NCI-H146 treated with DMSO at 0.1 percent for 48 hours (cell line): ENCODE data around the gene DGUOK.
"Not testable (repeated sequence)": the region's sequence is repeated elsewhere in the genome, so short reads cannot be mapped to it uniquely, and the experiment has no call there.

ENCODE experiments used
- DNase-seq: peaks from one replicate; lab custom pipeline; 2025; ENCODE audit not compliant: unreplicated experiment; lab: John Stamatoyannopoulos, UW

The DGUOK gene

DNA sequence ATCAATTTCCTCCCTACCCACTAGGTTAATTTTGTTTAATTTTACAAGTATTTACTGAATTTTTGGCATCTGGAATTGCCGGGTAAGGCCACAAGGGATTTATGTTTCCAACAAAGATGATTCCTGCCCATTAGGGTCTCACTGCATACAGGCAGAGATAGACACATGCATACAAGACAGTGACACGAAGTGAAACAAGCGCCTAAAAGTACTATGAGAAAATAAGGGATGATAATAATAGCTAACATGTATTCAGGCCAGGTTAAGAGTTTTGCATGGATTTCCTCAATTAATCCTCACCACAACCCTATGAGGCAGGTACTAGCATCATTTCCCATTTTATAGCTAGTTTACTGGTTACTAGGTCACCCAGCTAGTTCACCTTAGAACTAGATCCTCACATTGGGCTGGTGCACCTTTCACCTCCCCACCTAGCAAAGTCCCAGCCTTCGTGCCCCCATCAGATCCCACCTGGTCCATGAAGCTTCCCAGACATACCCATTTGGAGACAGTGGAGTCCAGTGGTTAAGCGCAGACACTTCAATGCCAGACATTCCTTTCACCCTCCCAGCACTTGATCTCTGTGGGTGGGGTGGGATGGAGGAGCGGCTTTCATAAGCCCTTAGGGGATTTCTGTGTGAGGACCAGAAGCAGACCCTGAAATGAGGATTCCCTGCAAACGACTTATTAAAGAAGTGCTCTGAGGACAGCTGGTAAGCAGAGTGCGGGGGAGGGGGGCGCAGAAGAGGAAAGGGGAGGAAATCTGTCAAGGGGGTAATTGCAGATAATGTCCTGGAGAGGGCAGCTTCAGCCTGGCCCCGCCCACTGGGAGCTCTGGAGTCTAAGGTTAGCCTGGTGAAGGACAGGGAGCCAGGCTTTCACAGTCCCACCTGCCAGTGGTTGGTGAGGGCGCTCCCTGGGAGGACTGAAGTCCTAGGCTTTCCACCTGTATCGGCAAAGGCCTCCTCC, 5.8 kb upstream of the DGUOK start:
- peak; percentile 32 for DNase-seq

DNA sequence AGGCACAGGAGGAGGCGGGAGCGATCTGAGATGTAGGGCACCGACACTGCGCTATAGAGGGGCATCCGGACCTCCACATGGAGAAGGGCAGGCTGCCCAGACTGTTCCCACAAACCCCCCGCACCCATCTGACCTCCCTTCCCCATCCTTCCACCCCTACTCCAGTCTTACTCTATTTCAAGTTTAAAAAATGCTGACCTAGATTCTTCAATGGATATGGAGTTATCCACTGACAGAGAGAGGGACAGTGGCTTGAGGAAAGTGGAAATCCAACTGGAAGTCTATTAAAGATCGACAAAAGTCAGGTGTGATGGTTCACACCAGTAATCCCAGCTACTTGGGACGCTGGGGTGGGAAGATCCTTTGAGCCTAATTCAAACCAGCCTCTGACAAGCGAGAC, 5.1 kb upstream of the DGUOK start:
- no peak for DNase-seq

DNA sequence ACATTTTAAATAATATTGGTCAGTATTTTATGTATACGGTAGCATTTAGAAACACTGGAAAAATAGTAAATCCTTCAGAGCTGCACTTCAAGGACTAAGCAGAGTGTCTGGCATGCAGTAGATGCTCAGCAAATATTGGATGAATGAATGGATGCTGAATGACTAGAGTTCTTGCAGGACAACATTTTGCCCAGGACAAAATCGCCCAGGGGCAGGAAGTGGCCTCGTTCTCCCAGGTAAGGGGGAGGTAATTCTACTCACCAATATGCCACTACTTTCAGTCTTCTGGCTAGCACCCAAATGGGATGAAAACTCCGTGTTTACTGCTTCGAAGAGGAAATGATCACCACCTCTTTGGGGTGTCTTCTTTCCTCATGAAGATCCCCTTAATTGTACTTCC, 4.0 kb upstream of the DGUOK start:
- DNase-seq: no peak

DNA sequence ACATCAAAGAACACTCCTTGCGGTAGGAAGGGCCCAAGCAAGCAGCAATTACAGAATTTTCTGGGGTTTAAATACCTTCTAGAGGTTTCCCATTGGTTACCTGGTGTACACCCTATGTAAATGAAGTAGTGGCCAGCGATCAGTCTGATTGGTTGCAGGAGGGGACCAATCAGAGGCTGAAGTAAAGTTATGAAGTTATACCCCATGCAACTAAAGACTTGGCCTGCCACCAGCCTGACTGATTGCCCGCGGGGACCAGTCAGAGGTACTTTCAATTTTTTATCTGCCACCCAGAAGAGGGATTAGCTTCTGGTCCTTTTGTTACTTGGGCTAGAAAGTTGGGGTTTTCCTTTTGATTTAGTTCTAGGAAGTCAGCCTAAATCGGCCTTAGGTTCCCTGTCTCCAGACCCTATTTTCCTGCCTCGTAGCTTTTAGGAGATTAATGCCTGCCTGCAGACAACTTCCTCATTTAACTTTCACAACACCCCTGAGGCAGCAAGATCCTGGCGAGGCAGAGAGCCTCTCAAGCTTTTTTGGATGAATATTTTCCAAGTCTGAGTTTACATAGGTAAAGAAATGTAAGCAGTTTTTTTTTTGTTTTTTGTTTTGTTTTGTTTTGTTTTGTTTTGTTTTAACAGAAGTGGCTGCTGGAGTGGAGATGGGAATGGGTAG, 1.5 kb upstream of the DGUOK start:
- DNase-seq: no peak

DNA sequence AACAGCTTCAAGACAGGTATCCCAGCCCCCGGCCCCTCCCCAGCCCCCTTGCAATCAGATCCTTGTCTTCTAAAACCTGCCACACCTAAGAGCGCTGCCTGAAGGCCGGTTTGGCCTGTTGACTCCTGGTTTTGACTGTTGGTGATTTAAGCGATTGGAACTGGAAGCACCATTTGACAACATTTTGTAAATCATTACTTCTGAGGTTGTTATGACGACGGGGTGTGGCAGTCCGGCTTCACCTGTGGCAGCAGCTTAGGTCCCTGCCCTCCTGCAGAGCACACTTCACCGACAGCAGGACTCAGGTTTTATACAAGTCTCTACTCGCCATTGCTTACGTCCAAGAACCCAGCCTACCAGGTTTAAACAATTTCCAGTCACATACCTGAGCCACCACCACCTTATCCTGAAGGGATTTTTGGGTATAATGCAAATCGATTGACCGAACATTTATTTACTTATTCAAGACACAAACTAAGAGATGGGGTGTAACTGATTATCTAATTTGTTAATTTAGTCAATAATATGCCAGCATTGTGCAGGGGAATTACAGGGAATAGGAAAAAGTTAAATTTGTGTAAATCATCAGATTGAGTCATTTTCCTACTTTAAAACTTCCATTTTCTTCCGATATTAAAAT, 707 bp upstream of the DGUOK start:
- DNase-seq: peak; percentile 47

DNA sequence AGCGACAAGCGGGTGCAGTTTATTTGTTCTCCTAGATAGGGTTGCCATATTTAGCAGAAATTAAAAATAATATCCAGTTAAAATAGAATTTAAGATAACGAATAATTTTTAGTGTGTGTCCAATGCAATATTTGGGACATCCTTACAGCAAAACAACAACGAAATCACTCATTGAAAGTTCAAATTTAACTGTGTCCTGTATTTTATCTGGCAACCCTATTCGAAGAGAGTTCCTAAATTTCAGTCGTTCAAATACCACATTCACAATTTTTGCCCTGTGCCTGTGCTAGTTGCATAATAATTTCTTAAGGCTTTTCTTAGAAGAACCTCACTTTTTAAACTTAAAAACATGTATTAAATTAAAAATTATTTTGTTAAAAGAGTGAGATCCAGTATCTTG, 664 bp downstream of the DGUOK start:
- DNase-seq: no peak

DNA sequence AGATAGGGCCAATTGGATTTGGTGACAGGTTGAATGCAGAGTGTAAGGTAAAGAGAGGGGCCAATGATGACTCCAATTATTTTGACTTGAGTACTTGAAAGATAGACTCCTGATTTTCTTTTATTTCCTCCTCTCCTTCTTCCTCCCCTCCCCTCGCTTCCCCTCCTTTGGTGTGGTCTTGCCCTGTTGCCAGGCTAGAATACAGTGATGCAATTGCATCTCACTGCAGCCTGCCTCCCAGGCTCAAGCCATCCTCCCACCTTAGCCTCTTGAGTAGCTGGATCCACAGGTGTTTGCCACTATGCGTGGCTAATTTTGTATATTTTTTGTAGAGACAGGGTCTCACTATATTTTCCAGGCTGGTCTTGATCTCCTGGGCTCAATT, 2.3 kb downstream of the DGUOK start:
- no peak for DNase-seq

DNA sequence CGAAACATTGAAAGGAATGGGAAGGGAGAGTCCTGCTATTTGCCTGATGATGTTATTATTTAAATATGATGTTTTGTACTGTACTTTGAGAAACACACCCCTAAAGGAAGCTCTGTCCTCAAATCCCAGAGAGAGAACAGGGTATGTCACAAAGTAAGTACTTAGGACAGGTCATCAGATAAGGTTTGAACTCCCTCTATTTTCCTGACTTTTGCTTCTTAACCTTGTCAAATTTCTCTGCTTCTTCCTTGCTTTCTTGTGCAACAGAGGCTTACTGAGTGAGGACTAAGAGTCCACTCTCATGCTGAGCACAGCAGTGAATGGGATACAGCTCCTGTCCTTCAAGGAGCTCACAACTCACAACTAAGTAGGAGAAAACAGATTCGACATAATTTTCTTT, 3.7 kb downstream of the DGUOK start:
- DNase-seq: no peak

DNA sequence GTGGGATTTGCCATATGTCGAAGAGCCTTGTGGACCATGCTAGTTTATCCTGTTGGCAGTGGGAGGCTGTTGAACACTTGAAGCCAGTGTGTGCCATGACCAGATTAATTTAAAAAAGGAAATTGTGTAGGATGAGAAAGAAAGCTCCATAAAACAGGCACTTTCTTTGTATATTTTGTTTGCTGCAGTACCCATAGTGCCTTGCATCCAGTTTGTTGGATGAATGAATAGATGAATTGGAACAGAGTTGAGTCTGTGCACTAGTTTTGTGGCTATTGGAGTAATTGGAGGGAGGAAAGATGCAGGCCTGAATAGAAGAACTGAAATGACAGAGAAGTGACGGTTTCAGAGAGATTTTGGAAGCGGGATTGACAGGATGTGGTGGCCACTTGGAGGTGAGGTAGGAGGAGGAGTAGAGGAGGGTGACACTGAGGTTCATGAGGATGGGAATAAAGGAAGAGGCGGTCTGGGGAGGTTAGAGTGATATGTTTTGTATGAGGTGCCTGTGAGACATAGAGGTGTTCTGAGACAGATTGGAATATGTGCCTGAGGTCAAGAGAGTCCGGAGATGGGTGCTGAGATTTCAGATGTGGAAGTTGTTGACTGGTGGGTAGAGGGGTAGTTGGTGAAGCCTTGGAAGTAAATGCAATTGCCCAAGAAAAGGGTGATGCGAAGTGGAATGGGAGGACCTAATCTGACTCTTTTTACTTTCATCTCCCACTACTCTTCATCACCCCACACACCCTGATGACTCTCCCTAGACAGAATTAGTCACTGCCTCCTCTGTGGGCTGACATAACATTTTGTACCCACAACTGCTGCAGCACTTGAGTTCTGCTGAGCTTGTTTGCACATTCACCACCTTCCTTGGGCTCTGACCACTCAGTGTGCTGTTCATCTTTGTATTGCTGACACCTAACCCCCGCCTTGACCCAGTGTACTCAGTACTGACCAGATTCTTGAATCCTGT, 5.1 kb downstream of the DGUOK start:
- DNase-seq: no peak

DNA sequence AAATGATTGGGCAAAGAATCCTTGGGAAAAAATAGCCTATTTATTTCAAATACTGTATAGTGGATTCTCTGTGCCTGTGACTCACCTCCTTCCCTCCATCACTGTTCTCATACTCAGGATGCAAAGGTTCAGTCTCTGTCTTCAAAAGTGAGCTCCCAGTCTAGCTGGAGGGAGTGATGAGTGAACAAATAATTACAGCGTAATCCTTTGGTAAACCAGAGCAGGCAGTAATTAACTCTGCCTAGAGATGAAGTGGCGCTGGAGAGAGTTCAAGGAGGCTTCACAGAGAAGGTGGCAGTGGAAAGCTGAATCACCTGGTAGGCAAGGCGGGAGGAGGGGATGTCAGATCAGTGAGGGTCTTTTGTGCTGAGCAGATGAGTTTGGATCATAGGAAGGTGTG, 6.5 kb downstream of the DGUOK start:
- DNase-seq: no peak

DNA sequence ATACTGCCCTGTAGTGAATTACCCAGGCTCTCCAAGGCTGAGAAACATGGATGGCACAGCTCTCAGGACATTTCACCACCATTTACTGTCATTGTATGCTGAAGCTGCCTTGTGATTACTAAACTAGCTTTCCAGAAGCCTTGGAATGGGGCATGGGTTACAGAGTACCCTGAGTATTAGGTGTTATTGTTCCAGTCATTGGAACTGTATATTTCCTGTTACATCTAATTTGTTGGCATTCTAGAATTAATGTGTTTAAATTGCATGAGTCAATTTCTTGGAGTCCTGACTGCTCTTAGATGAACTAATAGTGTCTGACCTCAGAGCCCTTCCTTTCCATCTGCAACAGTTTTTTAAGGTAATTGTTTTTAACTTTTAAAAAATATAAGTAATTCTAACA, 9.0 kb downstream of the DGUOK start:
- no peak for DNase-seq

DNA sequence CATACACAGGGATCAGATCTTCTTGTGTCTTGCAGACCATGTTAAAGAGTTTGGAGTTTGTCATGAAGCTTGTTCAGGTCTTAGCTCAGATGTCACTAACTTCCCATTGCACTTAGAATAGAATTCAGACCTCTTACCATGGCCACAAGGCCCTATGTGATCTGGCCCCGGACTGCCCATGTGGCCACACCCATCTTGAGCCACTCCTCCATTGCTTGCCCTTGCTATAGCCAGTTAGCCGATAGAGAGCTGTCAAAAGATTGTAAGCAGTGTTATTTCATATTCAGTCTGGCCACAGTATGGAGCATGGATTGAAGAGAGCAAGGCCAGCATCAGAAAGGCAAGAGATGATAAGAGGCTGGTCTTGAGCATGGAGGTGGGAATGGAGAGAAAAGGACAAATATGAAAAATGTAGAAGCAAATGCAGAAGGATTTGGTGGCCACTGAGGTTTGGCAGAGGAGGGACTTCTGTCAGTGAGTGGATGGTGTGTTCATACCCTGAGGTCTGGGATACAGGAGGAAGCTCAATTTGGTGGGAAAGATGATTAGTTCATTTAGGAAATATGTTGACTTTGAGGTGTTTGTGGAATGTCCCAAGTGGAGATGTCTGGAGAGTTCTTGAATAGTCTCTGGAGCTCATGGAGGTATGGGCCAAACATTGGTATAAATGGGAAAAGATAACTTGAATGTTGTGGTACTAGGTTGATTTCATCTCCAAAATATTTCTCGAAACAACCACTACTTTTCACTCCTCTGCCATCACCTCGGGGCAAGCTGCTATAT, 10.6 kb downstream of the DGUOK start:
- no peak for DNase-seq

DNA sequence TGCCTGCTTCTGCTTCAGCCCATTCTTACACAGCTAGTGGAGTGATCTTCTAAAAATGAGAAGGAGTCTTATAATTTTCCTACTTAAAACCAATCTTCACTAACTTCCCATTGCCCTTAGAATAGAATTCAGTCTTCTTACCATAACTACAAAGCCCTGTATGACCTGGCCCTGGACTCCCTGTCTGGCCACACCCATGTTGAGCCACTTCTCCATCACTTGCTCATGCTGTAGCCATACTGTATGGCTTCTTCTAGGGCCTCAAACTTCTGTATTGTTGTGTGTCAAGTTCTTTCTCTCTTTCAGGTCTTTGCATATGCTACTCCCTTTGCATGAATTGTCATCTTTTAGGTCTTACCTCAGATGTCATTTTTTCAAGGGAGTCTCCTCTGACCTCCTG, 11.2 kb downstream of the DGUOK start:
- no peak for DNase-seq

DNA sequence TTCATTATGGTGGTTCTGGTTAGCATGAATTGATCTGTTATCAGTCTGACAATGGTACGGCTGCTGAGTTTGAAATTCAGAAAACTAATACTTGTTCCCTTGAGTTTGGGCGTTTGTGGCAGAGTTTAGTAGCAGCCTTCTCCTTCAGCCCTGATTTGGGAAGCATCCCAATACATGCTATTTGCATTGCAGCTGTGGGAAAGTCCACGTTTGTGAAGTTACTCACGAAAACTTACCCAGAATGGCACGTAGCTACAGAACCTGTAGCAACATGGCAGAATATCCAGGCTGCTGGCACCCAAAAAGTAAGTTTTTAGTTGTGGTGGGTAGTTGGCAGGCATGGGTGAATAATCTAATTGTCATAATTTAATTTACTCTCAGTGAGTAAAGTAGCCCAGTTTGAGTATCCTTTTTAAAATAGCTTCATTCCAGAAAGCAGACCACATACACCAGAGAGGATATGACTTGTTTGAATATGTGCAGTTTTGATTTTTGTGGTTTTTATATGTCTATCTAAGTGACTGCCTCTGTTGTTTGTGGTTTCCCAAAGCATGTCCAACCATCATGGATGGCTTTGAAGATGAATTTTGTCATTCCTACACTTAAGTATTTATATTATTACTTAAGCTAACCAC, 12.2 kb downstream of the DGUOK start:
- no peak for DNase-seq

DNA sequence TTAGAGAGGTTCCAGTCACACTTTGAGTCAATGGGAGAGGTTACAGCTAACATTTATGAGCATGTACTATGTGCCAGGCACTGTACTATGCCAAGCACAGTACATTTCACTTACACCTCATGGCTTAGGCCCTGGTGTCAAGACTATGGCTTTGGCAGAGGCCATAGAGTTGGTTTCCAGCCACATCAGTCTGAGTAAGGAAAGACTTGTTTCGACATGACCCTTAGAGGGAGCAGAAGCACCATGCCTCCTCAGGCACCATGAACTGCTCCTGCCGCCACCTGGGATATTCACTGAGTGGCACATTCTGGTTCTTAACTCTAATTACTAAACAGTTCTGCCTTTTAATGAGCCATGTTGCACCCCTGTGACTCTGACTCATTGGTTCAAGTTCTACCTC, 12.7 kb downstream of the DGUOK start:
- DNase-seq: no peak

DNA sequence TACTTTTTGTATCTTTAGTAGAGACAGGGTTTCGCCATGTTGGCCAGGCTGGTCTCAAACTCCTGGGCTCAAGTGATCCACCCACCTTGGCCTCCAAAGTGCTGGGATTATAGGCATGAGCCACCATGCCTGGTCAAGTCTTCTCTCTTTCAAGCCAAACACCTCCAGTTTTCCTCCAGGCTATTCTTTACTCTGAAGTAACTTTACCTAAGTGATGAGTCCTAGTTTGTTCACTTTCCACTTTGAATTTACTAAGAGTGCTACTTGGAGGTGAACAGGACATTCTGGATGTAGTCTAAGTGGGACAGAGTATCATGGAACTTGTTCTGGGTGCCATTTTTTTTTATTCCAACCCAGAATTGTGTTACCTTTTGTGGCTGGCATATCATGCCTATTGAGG, 13.4 kb downstream of the DGUOK start:
- not testable (repeated sequence) for DNase-seq

DNA sequence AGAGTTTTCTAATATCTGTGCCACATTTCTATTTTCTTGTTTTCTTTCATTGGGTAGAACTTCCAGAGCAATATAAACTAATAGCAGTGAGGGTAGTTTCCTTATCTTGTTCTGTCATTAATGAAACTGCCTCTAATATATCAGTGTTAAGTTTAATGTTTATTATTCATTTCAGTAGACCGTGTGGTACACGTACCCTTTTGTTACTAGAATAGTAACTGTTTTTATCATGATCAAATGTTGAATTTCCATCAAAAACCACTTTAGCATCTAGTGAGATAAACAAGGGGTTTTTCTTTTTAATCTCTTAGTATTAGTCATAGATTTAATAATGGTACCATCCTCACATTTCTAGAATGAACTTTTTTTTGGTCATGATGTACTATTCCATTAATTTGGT, 16.0 kb downstream of the DGUOK start:
- DNase-seq: no peak

DNA sequence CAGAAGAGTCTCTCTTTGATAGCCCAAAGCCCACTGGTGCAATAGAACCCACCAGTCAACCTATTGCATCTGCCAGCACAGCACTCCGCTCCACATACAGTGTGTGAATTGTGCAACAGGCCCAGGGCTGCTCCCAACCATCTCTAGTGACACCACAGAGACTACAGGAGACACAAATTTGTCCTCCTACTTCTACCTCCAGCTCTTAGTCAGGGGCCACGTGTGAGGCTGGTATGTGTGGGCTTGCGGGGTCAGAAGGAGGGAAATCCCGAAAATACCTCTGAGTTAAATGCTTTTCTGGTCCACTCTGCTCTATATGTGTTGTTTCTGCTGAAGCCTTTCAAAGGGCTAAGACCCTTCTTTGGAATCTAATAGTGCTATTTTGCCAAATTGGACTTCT, 18.0 kb downstream of the DGUOK start:
- DNase-seq: no peak

DNA sequence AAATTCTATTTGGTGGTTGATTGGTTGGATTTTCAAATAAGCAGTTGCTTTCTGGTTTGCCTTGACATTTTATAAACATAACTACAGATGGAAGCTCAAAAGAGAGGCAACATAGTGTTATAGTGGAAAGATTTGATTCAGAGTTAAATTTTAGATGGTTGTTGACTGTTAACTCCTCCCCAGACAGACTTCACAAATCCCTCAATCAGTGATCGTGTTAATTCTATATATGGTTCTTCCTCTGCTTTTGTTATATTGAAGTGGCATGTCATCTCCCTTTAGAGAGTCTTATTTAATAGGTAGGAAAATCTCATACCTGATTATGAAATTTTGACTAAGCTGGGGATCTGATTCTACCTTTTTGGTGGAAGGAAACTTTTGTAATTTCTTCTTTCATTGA, 19.5 kb downstream of the DGUOK start:
- DNase-seq: no peak

DNA sequence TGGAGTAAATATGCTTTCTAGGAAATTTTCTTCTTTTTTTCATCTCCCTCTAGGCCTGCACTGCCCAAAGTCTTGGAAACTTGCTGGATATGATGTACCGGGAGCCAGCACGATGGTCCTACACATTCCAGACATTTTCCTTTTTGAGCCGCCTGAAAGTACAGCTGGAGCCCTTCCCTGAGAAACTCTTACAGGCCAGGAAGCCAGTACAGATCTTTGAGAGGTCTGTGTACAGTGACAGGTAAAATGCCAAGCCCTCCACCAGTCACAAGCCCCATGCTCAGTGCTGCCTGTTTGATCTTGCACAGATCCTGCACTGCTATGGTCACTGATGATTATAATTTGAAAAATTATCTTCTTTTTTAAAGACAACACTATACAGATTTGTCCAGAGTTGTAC, 20.0 kb downstream of the DGUOK start:
- no peak for DNase-seq
